K562 (cell line): Measurements from ENCODE around the gene CD47. TPM values are rescaled to one million over a fixed set of nuclear protein-coding genes. Genes with fewer than 3 reads are reported as not detected.

Experiments
- ATF1 ChIP-seq, 2 experiments: fragments of 450-650 bp in 1 of 2; IDR thresholded peaks; 2 replicates each; pipeline ENCODE4 v1.6.1; 2016; ENCODE audit warnings: missing compliant biosample characterization in 1 of 2, missing genetic modification characterization in 1 of 2
- ATF4 ChIP-seq: fragments of 450-650 bp; formaldehyde crosslinking; IDR thresholded peaks from 2 replicates; pipeline ENCODE4 v1.4.0; 2022; ENCODE audit warnings: mild to moderate bottlenecking, moderate library complexity
- CCNT2 ChIP-seq: IDR thresholded peaks from 2 replicates; pipeline ENCODE4 v1.6.1; 2011; ENCODE audit warnings: borderline replicate concordance, low read depth, mild to moderate bottlenecking, moderate library complexity, mixed read lengths, low read length; ENCODE audit not compliant: insufficient read length; ENCODE audit errors: extremely low read depth
- CXXC5 ChIP-seq: fragments of 250-450 bp; sonication (Bioruptor Pico); IDR thresholded peaks from 2 replicates; pipeline ENCODE4 v1.8.0; 2022; ENCODE audit warnings: inconsistent platforms, mild to moderate bottlenecking, moderate library complexity
- DACH1 ChIP-seq: fragments of 450-650 bp; IDR thresholded peaks from 2 replicates; pipeline ENCODE4 v1.6.1; 2018; ENCODE audit not compliant: partially characterized antibody
- FOXA1 ChIP-seq: fragments of 450-650 bp; IDR thresholded peaks from 2 replicates; pipeline ENCODE4 v1.6.1; 2016; ENCODE audit warnings: mild to moderate bottlenecking, borderline replicate concordance
- FOXJ3 ChIP-seq: sonication (generic); formaldehyde crosslinking; IDR thresholded peaks from 2 replicates; pipeline ENCODE4 v1.4.0; 2020; ENCODE audit warnings: mild to moderate bottlenecking, missing genetic modification reagents
- GTF3C2 ChIP-seq: IDR thresholded peaks from 3 replicates; pipeline ENCODE4 v1.6.1; 2011; ENCODE audit warnings: borderline replicate concordance, mild to moderate bottlenecking, moderate library complexity; ENCODE audit not compliant: insufficient read length; ENCODE audit errors: extremely low read depth
- ILK ChIP-seq: fragments of 450-650 bp; IDR thresholded peaks from 2 replicates; pipeline ENCODE4 v1.6.1; 2016; ENCODE audit warnings: missing genetic modification characterization, low read depth, mild to moderate bottlenecking, missing compliant biosample characterization, moderate library complexity, borderline replicate concordance
- KHSRP ChIP-seq: fragments of 450-650 bp; IDR thresholded peaks from 2 replicates; pipeline ENCODE4 v1.6.1; 2017
- NELFE ChIP-seq: IDR thresholded peaks from 2 replicates; pipeline ENCODE4 v1.6.1; 2011; ENCODE audit warnings: mild to moderate bottlenecking; ENCODE audit not compliant: insufficient read depth, insufficient read length
- NFIC ChIP-seq: fragments of 450-650 bp; IDR thresholded peaks from 2 replicates; pipeline ENCODE4 v1.6.1; 2017; ENCODE audit warnings: mild to moderate bottlenecking, inconsistent platforms
- NFRKB ChIP-seq: fragments of 450-650 bp; IDR thresholded peaks from 2 replicates; pipeline ENCODE4 v1.6.1; 2016; ENCODE audit warnings: low read depth
- PBX2 ChIP-seq, 2 experiments: IDR thresholded peaks in 1 of 2; conservative IDR thresholded peaks in 1 of 2; 2 replicates each; pipeline ENCODE4 v1.6.1; 2016; ENCODE audit warnings: low read depth in 2 of 2, mild to moderate bottlenecking in 1 of 2, missing compliant biosample characterization in 1 of 2, missing genetic modification characterization in 1 of 2, moderate library complexity in 1 of 2
- PKNOX1 ChIP-seq: fragments of 450-650 bp; IDR thresholded peaks from 2 replicates; pipeline ENCODE4 v1.6.1; 2016
- SAFB ChIP-seq: fragments of 200-400 bp; formaldehyde crosslinking; IDR thresholded peaks from 2 replicates; pipeline ENCODE4 v1.6.1; 2017; ENCODE audit warnings: low read depth, low read length, borderline replicate concordance
- TBL1XR1 ChIP-seq, 2 experiments: IDR thresholded peaks; 2 replicates each; pipeline ENCODE4 v1.6.1; 2012; ENCODE audit warnings: improper control_type of control experiment in 2 of 2, low read length in 2 of 2, mild to moderate bottlenecking in 1 of 2
- ZNF316 ChIP-seq: fragments of 450-650 bp; IDR thresholded peaks from 2 replicates; pipeline ENCODE4 v1.6.1; 2016
- polyA plus RNA-seq, 8 experiments: library from polyadenylated mRNA; depleted of rRNA in 4 of 8; stranded (reverse) in 5 of 8; unstranded in 3 of 8; fragments of >200 nt; fragmentation: Nextera tagmentation in 2 of 8; fragmentation: Illumina TruSeq in 1 of 8; extraction: Ambion mirVana in 2 of 8; extraction: Trizol in 1 of 8; gene quantifications; 2 replicates each; pipeline versions ENCODE4 v1.2.1 to v1.2.3, GENCODE V29; 2011 to 2014; ENCODE audit warnings: inconsistent platforms in 1 of 8, missing spikeins in 1 of 8
- total RNA-seq, 7 experiments: library from RNA; depleted of rRNA in 6 of 7; stranded (reverse); fragments of >200 nt in 6 of 7; fragmentation: Illumina TruSeq in 2 of 7; extraction: Trizol in 2 of 7; gene quantifications; 2 replicates each; pipeline versions ENCODE4 v1.2.1 to v1.2.3, GENCODE V29; 2011 to 2021; ENCODE audit warnings: low replicate concordance in 1 of 7

Gene CD47
- total and polyA plus RNA-seq, 9 of the 15 experiments (the other 6 are each of a cell fraction or from before 2014, with no cell fraction given), result 10.2 to 62.6 (median 36.3) TPM

GRCh38 chr3:108103886-108104797 is 13.3 kb upstream of the CD47 start (continued):
- TF ChIP-seq TBL1XR1 (IDR thresholded peaks at IDR 0.05; ENCODE audit: low read length in 2 of 2), result peak; percentile 83 to 86
- no peak for TF ChIP-seq GTF3C2
- no peak for TF ChIP-seq NELFE
- TF ChIP-seq ILK (tag), result no peak
- TF ChIP-seq FOXJ3, result no peak
- no peak for TF ChIP-seq FOXA1
- TF ChIP-seq NFRKB, result peak; percentile 45; the same call in 1 of the 2 replicates
- TF ChIP-seq NFIC, result peak; percentile 98
- TF ChIP-seq PBX2 (CRISPR knock-in tag; IDR thresholded peaks at IDR 0.05; ENCODE audit: low read depth), result no peak
- TF ChIP-seq PBX2 (tag; conservative IDR thresholded peaks at IDR 0.05; ENCODE audit: low read depth), result peak; percentile 90
- TF ChIP-seq CCNT2, result peak; percentile 87
- TF ChIP-seq ATF1 (CRISPR knock-in tag; IDR thresholded peaks at IDR 0.05), result no peak
- peak; percentile 30; the same call in 1 of the 2 replicates for TF ChIP-seq ATF1 (tag; IDR thresholded peaks at IDR 0.05)
- TF ChIP-seq PKNOX1, result peak; percentile 51
- TF ChIP-seq ZNF316, result peak; percentile 49
- peak; percentile 14 for TF ChIP-seq DACH1
- TF ChIP-seq SAFB, result no peak
- no peak for TF ChIP-seq ATF4
- TF ChIP-seq CXXC5 (CRISPR knock-in tag), result peak; percentile 52; the same call in 1 of the 2 replicates
- no peak for TF ChIP-seq KHSRP
